GM19372 (cell line): ENCODE data around the gene GFOD2.

ENCODE experiments used
- ATAC-seq: cut with Tn5 transposase; IDR thresholded peaks from one replicate; pipeline ENCODE4 v1.9.1; 2021; ENCODE audit warnings: mild to moderate bottlenecking, low read depth, moderate library complexity; ENCODE audit not compliant: unreplicated experiment

Gene GFOD2

DNA sequence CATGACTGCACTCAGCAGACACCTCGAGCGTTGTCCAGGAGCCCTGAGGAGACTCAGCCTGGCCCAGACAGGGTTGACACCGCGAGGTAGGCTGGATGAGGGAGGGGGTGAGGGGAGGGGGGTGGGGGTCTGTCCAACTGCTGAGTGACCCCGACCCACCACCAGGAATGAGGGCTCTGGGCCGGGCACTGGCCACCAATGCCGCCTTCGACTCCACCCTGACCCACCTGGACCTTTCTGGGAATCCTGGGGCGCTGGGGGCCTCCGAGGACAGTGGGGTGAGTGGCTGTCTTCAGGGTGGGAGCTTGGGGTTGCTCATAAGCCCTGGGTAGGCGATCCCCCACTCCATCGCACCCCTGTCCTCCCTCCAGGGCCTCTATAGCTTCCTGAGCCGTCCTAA, 71.4 kb downstream of the GFOD2 start:
- no peak for ATAC-seq

DNA sequence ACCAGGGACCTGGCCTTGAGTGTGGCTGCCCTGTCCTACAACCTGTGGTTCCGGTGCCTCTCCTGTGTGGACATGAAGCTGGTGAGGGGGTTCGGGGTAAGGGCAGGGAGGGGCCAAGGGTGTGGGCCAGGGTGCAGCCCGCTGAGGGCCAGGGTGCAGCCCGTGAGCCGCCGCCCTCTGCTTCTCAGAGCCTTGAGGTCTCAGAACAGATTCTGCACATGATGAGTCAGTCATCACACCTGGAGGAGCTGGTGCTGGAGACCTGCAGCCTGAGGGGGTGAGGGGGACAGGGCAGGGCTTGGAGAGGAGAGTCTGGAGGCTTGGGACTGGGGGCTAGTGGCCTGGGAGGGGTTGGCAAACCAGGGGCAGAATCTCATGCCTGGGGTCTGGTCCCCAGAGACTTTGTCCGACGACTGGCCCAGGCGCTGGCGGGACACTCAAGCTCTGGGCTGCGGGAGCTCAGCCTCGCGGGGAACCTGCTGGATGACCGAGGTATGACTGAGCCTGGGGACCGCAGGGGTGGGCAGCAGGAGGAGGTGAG, 71.9 kb downstream of the GFOD2 start:
- no peak for ATAC-seq

DNA sequence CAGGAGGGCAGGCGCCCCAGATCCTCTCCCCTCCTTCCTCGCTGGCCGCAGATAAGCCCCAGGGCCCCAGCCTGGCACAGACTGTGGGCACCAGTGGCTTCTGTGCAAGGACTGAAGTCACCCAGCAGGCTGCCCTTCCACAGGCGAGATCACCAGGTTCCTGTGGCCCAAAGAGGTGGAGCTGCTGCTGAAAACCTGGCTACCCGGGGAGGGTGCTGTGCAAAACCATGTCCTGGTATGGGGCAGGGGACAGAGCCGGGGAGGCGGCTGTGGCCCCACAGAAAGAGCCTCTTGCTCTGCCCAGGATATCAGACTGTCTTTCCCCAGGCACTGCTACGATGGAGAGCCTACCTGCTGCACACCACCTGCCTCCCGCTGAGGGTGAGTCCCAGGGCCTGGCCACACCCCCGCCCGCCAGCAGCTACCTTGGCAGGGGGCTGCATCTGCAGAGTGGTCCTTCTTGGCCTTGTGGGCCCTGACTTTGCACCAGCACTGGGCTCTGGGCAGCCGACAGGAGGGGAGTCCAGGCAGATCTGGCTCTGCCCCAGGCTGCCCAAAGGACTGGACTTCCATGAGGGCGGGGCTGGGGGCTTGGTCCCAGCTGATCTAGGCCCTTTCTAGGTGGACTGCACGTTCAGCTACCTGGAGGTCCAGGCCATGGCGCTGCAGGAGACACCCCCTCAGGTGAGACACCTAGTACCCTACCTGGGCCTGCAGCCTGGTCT, 73.6 kb downstream of the GFOD2 start:
- no peak for ATAC-seq

DNA sequence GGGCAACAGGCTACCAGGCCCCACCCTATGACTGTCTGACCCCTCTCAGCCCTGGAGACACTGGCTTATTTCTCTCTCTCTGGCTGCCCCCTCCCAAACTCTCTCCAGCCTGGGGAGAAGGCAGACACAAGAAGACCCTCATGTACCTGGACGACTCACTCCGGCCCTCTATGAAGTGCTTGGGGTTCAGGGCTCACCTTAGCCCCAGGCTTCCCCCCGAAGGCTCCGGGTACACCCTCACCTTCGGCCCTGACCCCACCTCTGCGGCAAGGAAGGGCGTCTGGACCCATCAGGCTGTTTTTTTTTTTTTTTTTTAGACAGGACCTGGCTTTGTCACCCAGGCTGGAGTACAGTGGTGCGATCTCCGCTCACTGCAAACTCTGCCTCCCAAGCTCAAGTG, 75.1 kb downstream of the GFOD2 start:
- ATAC-seq = no peak

DNA sequence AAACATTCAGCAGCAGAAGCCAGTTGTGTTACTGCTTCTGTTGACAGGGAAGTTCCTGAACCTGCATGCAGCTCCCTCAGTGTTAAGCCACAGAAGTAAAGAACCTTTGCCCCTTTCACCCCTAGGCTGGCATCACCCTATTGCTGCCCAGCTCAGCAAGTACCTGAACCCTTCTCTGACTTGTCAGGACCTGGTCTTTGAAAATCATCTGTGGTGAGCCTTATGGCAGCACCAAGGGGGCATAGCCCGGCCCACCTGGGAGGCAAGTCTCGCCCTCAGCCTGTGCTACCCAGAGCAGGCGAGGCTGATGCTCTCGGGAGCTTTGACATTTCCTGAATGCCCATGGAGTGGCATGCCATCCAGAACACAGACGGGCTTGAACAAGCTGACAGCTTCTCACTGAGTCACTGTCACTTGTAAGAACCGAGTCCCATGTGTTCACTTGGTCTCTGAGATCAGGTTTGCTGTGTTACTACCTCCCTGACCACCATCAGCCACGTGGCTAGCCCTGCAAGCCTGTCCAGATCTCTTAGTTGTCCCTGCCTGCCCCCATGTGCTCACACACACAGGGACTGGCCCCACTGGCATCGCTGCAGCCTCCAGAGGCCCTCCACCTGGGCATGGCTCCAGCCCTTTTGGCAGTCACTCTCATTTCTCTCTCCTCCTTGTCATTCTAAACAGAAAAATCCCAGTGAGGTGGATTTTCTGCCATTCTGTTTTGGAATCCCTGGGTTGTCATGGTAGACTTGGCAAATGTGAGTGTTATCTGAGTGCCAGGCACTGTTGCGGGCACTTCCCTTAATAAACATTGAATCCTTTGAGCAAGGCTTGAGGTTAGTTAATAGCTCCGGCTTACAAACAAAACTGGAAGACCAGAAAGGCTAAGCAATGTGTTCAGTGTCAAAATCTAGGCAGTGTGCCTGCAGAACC, 77.1 kb downstream of the GFOD2 start:
- ATAC-seq = no peak

DNA sequence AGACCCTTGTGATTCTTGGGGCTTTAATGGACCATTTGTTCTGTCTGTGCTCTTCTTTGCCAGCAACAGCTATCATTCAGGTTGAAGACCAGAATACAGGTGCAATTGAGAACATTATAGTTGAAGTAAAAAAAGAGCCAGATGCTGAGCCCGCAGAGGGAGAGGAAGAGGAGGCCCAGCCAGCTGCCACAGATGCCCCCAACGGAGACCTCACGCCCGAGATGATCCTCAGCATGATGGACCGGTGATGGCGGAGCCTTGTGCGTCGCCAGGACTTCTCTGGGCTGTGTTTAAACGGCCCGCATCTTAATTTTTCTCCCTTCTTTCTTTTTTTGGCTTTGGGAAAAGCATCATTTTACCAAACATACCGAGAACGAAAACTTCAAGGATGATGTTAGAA, 81.5 kb downstream of the GFOD2 start:
- no peak for ATAC-seq

DNA sequence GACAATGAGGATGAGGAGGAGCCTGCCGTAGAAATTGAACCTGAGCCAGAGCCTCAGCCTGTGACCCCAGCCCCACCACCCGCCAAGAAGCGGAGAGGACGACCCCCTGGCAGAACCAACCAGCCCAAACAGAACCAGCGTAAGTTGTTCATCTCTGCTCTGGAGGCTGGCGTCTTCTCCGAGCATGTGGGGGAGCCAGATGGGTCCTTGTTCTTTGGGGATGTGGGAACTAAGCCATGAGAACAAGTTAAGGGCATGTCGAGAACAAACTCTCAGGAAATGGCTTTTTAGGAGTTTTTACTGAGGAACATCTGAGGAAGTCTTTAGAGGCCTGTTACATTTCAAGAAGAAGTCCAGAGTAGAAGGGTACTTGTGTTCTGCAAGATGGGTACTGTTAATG, 82.4 kb downstream of the GFOD2 start:
- ATAC-seq = no peak

DNA sequence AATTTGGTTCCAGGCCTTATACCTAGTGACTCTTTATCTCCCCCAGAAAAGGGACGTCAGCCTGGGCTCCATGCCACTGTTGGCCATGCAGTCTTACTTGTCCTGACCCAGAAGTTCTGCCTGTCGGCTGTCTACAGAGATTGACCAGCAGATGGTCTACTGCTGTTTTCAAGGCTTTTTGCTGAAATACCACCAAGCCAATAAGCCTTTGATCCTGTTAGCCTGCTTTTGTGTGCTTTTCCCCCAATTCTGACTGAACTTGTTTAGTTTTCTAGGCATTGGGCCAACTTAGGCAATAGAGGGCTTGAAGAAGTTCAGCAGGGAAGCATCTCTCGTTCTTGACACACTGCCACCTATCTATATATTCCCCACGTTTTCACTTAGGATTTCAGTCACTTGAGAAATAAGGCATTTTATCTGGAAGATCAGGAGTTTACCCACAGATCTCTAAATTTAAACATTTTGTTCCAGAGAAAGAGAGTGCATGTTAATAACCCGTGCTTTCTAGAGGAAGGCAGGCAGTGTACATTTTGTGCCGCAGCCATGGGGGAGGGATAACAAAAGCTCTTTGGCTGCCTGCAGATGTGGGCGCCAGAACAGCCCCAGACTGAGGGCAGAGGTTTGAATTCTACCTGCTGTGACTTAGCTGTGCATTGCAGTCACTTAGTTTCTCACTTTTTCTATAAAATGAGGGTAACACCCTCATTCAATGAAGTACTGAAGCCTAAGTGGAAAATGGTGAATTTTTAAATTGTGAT, 86.5 kb downstream of the GFOD2 start:
- no peak for ATAC-seq

DNA sequence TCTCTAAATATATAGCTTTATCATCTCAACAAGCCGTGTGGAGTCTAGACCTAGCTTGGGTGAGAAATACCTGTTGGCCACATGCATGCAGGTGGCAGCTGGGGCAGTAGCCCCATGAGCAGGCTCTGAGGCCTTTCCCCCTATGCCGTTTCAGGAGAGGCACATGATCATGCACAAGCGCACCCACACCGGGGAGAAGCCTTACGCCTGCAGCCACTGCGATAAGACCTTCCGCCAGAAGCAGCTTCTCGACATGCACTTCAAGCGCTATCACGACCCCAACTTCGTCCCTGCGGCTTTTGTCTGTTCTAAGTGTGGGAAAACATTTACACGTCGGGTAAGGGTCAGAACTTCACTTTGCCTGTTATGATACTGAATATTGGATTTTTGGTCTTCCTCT, 90.9 kb downstream of the GFOD2 start:
- ATAC-seq = no peak
